ENCODE measurements around the gene AKNAD1. TPM values are rescaled to one million over a fixed set of nuclear protein-coding genes. Genes with fewer than 3 reads are reported as not detected.
A peak's percentile ranks its signal among the peaks of the same experiment; 100 is the strongest.
"Not testable (repeated sequence)": the region's sequence is repeated elsewhere in the genome, so short reads cannot be mapped to it uniquely, and the experiment has no call there.

Gene AKNAD1
- total and polyA plus RNA-seq, 2 experiments from 2014 or later, result not detected

- WGBS, 2 experiments (ENCODE audit: low coverage in 1 of 2, low lambda C conversion rate in 2 of 2, missing lambda C conversion rate in 2 of 2), result 93 to 96% methylated on average over 4 of the region's 4 CpGs
- H3K9me3 ChIP-seq (ENCODE audit: low read depth), result no peaks in the 10 kb centered on the region
- no peak overlapping the region for H3K9ac ChIP-seq
- peaks cover 25% of the 10 kb centered on the region for H3K4me1 ChIP-seq (ENCODE audit: insufficient read depth)
- H3K4me2 ChIP-seq (ENCODE audit: unreplicated experiment), result peak overlapping the region; percentile 23
- no peaks in the 10 kb centered on the region for H3K27me3 ChIP-seq (replicated peaks; ENCODE audit: insufficient read depth)
- no peaks in the 10 kb centered on the region for H4K20me1 ChIP-seq (ENCODE audit: insufficient read depth)
- H3K4me3 ChIP-seq, result no peak overlapping the region
- H3K9me2 ChIP-seq (ENCODE audit: insufficient read depth), result no peaks in the 10 kb centered on the region
- H2AFZ ChIP-seq, result no peak overlapping the region
- H3K36me3 ChIP-seq (ENCODE audit: low read depth), result no peaks in the 10 kb centered on the region
- no peak overlapping the region for H3K27ac ChIP-seq
- H3K79me2 ChIP-seq (ENCODE audit: insufficient read depth), result peaks cover 58% of the 10 kb centered on the region
- TF ChIP-seq EZH2phosphoT487 (IDR thresholded peaks at IDR 0.05; ENCODE audit: insufficient read depth, low read depth), result no peak
- TF ChIP-seq EZH2 (IDR thresholded peaks at IDR 0.05; ENCODE audit: insufficient read depth, poor library complexity, severe bottlenecking), result no peak
- in situ Hi-C loops (cut with MboI), result loop anchor here (5.0 kb wide), 1 partner anchor 76 kb away; no protein-coding TSS in a partner anchor
- peaks cover 22% of the 10 kb centered on the region; the same call in 1 of the 2 replicates for H3F3A ChIP-seq (ENCODE audit: insufficient read depth)
- DNase-seq, result peak; percentile 35
Observed at GRCh38 chr1:108893141-108893530, 36.2 kb upstream of the AKNAD1 start.

GRCh38 chr1:108892356-108893140 lies 35.7 kb upstream of the AKNAD1 start:
- Histone ChIP-seq H3K9me3 (ENCODE audit: low read depth) (no peaks in the 10 kb centered on the region), H3K9ac (no peak overlapping the region), H3K9me2 (ENCODE audit: insufficient read depth) (no peaks in the 10 kb centered on the region), H3K79me2 (ENCODE audit: insufficient read depth) (peaks cover 62% of the 10 kb centered on the region), H3K36me3 (ENCODE audit: low read depth) (no peaks in the 10 kb centered on the region), H2AFZ (no peak overlapping the region), H3K4me2 (ENCODE audit: unreplicated experiment) (peak overlapping the region; percentile 23), H4K20me1 (ENCODE audit: insufficient read depth) (no peaks in the 10 kb centered on the region), H3K4me1 (ENCODE audit: insufficient read depth) (peaks cover 25% of the 10 kb centered on the region), H3K27me3 (replicated peaks; ENCODE audit: insufficient read depth) (no peaks in the 10 kb centered on the region), H3K4me3 (no peak overlapping the region), H3F3A (ENCODE audit: insufficient read depth) (peaks cover 22% of the 10 kb centered on the region; the same call in 1 of the 2 replicates), H3K27ac (no peak overlapping the region)
- no peak for TF ChIP-seq EZH2 (IDR thresholded peaks at IDR 0.05; ENCODE audit: insufficient read depth, poor library complexity, severe bottlenecking)
- TF ChIP-seq EZH2phosphoT487 (IDR thresholded peaks at IDR 0.05; ENCODE audit: insufficient read depth, low read depth), result no peak
- 94 to 98% methylated on average over 3 of the region's 3 CpGs for whole genome bisulfite sequencing, 2 experiments (ENCODE audit: low coverage in 1 of 2, low lambda C conversion rate in 2 of 2, missing lambda C conversion rate in 2 of 2)
- DNase-seq, result peak; percentile 57
- in situ Hi-C loops (cut with MboI), result loop anchor here (5.0 kb wide), 1 partner anchor 75 kb away; no protein-coding TSS in a partner anchor

- H2AFZ ChIP-seq, result no peak overlapping the region
- H3K79me2 ChIP-seq (ENCODE audit: insufficient read depth), result peaks cover 76% of the 10 kb centered on the region
- in situ Hi-C loops (cut with MboI), result loop anchor here (5.0 kb wide), 1 partner anchor 73 kb away; no protein-coding TSS in a partner anchor
Observed at GRCh38 chr1:108889706-108890384, 33.0 kb upstream of the AKNAD1 start.

DNA sequence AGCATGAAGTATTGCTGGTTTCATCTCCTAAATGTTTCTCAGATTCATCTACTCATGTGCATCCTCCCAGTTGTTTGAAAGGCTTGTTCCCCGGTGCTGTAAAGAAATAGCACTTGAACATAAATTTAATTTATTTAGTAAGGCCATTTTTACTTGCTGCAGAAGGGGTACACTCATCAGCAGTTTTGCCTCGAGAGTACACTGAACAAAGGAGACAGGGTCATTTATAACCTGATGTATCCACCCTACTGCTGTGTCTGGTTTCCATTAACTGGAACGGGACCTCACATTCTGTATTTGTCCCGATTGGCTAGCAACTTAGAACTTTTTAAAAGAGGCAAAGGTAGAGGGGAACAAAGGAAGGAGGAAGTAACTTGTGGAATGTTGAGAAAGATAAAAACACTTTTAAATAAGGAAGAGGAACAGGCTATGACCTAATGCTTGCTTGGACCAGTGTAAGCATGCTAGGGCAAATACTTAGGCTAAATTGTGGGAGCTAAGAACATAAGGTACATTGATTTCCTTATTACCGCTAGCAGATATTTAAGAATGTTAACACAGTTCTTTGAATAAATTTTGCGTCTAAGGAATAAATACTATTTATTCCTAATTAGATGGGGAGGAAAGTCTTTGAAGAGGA lies 32.2 kb upstream of the AKNAD1 start:
- peaks cover 76% of the 10 kb centered on the region for H3K79me2 ChIP-seq (ENCODE audit: insufficient read depth)
- DNase-seq; H3K27ac ChIP-seq; H3K9me2 ChIP-seq (ENCODE audit: insufficient read depth); H3K9ac ChIP-seq; H4K20me1 ChIP-seq (ENCODE audit: insufficient read depth); H3K4me3 ChIP-seq; H3K27me3 ChIP-seq (replicated peaks; ENCODE audit: insufficient read depth); H3K9me3 ChIP-seq (ENCODE audit: low read depth); in situ Hi-C loops (cut with MboI); H3K36me3 ChIP-seq (ENCODE audit: low read depth); H3K4me2 ChIP-seq (ENCODE audit: unreplicated experiment): not testable (repeated sequence)
- H3F3A ChIP-seq (ENCODE audit: insufficient read depth), result peaks cover 13% of the 10 kb centered on the region; the same call in 1 of the 2 replicates
- 58 to 64% methylated on average over 6 of the region's 6 CpGs for WGBS, 2 experiments (ENCODE audit: low coverage in 1 of 2, low lambda C conversion rate in 2 of 2, missing lambda C conversion rate in 2 of 2)
- H3K4me1 ChIP-seq (ENCODE audit: insufficient read depth), result peaks cover 12% of the 10 kb centered on the region
- H2AFZ ChIP-seq, result peak overlapping the region; percentile 31; the same call in 1 of the 2 replicates

More at GRCh38 chr1:108889706-108890384, 33.0 kb upstream of the AKNAD1 start:
- H3K4me1 ChIP-seq (ENCODE audit: insufficient read depth), result peaks cover 12% of the 10 kb centered on the region
- no peak overlapping the region for H3K9ac ChIP-seq
- H3K36me3 ChIP-seq (ENCODE audit: low read depth), result no peaks in the 10 kb centered on the region
- H3K9me3 ChIP-seq (ENCODE audit: low read depth), result no peaks in the 10 kb centered on the region
- no peak overlapping the region for H3K27ac ChIP-seq
- 85% methylated on average over 7 of the region's 7 CpGs for WGBS, 2 experiments (ENCODE audit: low coverage in 1 of 2, low lambda C conversion rate in 2 of 2, missing lambda C conversion rate in 2 of 2)
- DNase-seq, result no peak
- no peak overlapping the region for H3K4me2 ChIP-seq (ENCODE audit: unreplicated experiment)
- H3K9me2 ChIP-seq (ENCODE audit: insufficient read depth), result no peaks in the 10 kb centered on the region
- H4K20me1 ChIP-seq (ENCODE audit: insufficient read depth), result no peaks in the 10 kb centered on the region
- no peak overlapping the region for H3K4me3 ChIP-seq
- peaks cover 13% of the 10 kb centered on the region; the same call in 1 of the 2 replicates for H3F3A ChIP-seq (ENCODE audit: insufficient read depth)
- no peaks in the 10 kb centered on the region for H3K27me3 ChIP-seq (replicated peaks; ENCODE audit: insufficient read depth)
- TF ChIP-seq EZH2 (IDR thresholded peaks at IDR 0.05; ENCODE audit: insufficient read depth, poor library complexity, severe bottlenecking) (no peak), EZH2phosphoT487 (IDR thresholded peaks at IDR 0.05; ENCODE audit: insufficient read depth, low read depth) (no peak)

All from GM23248 (cell line).